Stimulated activated CD4-positive, alpha-beta T cell treated with anti-CD3 and anti-CD28 coated beads, TNF-alpha, amount 100 ng/mL, for 4 hours (primary cell): ENCODE results near the gene CD58.

ENCODE experiments used
- DNase-seq, 3 experiments: peaks; one replicate each; pipeline ENCODE4 v3.0.0-alpha.2; 2020; ENCODE audit warnings: low read depth in 3 of 3

Gene CD58

DNA sequence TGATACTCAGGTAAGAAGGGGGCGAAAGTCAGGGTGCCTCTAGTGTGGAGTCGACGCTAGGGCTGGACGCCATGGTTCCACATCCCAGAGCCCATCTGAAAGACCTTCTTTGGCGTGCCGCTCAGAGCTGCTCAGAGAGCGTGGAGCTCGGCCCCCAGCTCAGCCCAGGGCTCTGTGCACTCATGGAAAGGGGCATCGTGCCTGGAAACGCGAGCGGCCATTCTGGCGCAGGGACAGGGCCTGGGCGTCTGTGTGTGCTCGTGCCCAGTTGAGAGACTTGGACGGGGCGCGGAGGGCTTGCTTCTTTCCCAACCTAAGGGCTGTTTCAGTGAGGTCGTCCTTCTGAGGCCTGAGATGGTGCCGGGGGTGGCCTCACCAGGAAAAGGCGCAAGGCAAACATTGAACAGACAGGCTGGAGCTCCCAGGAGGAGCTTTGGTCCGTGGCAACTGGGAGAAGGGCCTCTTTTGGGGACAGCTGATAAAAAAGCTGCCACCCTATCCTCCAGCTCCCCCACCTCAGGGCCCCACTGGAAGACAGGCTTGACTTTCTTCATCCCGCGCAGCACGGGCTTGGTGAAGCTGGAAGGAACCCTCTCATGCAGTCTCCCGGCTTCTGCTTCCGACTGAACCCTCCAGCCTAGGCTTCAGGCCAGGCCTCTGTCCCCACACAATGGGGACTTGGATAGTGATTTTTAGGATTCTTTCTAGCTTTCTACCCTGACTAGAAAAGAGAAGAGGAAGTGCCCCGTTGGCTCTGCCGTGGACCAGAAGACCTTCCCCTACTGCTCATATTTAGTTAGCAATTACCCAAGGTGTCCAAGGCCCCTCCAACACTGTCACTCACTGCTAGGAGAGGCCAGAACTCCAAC lies 77.1 kb downstream of the CD58 start:
- DNase-seq = no peak

DNA sequence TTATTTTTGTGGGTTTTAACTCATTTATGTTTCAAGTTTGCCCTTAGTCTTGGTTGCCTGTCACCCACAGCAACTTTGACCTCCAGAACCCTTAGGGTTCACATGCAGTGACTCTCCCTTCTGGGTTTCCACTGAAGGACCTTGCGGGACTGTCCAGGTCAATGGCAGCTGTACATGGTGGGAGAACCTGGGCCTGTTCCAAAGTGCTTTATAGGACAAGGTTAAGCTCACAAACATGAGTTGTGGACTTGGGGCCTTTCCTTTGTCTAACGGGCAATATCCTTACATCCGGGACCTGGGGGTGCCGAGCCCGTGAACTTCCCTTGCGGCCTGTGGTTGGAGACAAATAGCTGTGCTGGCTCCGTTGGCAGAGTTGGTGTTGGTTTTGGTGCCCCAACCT lies 77.8 kb downstream of the CD58 start:
- no peak for DNase-seq

DNA sequence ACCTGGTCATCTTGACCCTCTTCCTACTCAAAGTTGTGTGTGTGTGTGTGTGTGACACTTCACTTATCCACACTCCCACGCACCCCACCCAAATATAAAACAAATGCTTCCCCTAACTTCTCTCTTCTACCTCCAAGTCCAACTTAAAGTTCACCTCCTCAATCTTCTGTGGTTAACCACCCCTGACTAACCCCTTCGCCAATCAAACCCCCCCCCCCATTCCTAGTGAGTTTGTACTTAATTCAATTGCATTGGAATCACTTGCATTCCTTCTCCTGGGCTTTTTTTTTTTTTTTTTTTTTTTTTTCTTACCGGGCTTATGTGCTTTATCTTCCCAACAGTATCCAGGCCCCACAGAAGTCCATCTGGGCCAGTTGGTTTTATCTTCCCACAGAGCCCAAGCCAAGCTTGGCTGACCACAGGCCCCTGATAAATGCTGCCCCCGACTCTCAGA lies 78.4 kb downstream of the CD58 start:
- DNase-seq = no peak

DNA sequence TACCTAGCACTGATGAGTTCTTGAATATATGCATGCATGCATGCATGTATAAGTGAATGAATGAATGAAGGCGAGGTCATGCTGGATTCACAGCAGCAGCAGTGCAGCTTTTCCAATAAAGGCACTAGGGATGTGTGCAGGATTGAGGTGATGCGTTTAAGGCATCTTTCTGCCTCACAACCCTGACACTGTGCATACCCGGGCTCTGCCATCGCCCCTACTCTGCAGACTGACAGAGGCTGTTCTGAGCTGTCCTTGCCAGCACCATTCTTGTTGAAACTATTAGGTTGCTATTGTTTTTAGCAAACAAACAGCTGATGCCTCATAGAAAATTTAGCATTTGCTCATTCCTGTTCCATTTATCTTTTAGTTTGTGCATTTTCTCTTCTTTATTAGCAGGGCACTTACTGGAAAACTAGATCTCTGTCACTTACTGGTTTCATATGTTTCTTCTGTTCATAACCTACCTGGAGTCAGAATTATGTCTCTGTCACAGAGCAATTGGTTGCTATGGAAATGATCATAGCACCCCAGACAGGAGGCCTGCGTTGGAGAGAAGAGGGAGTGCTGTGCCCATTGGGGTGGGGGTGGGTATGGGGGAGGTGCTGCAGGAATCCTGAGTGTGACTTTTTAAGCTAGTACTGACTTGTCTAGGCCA lies 79.0 kb downstream of the CD58 start:
- no peak for DNase-seq

DNA sequence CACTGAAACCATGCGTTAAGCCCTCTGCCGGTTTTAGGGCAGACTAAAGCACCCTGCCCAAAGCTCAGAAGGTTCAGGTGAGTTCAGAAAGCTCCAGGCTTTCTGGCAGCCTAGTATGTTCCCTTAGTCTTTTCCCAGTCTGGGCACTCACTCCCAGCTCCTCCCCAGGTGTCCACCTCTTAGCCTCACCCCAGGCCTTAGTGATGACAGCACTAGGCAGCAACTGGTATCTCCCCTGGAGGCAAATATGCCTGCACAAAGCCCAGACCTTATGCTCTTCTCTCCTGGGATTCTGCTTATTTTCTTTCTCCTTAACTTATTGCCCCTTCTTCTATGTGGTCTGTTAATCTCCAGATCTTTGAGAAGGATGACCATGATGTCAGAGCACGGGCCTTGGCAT lies 80.2 kb downstream of the CD58 start:
- DNase-seq = no peak

DNA sequence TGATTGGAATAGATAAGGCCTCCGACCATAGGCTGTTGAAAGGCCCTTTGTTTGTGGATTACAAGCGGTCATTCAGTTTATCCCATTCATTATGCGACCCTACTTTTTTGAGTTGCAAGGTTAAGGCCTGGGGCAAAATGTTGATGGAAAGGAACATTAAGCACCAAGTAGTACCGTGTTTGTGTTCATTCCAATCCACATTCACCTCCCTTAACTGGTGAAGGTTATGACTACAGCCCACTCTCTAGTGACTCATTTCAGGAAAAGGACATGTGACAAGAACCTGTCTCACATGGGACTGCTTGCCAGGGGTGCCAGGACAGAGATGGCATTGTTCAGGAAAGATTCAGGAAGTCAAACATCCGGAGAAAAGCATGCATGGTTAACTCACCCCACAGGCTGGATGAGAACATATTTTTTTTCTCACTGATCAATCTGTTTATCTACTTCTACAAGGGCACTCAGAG lies 81.6 kb downstream of the CD58 start:
- no peak for DNase-seq

DNA sequence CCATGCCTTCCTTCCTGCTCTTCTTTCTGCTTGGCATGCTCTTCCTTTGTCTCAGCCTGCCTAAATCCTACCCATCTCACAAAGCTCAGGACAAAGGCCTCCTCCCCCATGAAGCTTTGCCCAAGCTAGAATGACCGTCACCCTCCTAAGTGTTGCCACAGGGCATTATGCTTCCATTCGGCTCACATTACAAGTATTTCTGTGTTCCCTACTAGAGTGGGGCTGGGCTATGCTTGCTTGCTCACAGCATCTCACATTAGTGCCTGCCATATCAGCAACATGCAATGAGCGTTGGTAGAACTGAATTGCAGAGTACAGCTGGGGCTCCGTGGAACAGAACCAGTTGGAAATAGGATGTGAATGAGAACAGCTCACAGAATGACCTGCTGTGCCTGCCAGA lies 82.8 kb downstream of the CD58 start:
- DNase-seq = no peak

DNA sequence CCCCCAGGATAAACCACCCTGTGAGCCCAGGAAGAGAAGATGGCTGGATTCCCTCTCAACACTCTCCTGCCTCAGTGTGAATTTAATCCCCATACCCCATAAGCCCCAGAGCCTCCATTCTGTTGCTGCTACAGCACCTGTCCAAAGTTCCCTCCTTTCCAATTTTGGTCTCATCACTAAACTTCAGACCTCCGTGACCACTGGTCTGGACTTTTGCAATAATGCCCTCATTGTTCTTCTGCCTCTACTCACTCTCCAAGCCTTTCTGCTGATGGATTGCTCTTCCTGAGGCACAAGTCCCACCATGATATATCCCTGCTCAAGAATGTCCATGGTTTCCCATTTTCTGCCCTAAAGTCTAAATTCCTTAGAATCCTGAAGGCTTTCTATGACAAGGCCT lies 83.2 kb downstream of the CD58 start:
- no peak for DNase-seq

DNA sequence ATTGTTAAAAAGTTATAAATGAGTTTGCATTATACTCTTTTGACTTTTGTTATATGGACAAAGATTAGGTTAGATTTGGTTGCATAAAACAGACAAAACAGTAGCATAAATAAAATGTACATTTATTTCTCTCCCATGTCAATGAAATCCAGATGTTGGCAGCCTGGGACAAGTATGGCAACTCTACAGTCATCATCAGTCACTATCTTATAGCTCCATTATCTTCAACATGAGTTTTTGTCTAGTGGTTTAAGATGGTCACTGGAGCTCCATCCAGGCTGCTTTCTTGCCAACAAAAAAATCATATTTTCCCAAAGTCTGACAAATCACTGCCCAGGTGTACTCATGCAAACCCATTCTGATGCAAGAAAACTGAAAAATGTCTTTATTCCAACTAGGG lies 83.8 kb downstream of the CD58 start:
- DNase-seq = no peak

DNA sequence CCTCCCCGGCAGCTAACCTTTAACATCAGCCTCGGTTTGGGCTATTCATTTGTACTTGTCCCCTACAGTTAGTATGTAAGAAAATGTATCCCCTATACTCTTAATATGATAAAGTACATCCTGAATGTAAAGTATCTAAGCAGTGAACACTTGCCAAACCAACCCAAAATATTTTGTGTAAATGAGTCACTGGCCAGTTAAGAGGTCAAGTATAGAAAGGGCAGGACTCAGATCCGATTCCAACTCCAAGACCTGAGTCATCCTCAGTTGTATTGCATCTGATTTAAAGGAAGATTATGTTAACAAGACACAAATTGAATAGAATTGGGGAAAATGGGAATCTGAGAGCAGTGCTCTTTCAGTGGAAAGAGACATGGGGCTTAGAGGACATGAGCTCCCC lies 84.4 kb downstream of the CD58 start:
- no peak for DNase-seq

DNA sequence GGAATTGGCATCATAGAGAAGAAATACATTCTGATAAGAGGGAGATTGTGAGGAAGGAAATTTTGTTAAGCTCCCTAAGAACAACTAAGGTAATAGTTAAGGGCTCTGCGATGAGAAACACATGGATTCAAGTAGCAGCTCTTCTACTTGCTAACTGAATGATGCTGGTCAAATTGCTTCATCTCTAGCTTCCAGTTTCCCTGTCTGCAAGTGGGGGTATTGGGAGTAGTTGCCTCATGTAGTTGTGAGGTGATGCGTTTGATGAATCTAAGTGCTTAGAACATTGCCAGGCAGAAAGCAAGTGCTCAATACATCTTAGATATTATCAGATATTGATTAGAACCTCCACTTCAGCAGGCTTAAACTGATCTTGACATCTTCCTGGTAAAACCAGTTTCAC lies 84.8 kb downstream of the CD58 start:
- DNase-seq = no peak

DNA sequence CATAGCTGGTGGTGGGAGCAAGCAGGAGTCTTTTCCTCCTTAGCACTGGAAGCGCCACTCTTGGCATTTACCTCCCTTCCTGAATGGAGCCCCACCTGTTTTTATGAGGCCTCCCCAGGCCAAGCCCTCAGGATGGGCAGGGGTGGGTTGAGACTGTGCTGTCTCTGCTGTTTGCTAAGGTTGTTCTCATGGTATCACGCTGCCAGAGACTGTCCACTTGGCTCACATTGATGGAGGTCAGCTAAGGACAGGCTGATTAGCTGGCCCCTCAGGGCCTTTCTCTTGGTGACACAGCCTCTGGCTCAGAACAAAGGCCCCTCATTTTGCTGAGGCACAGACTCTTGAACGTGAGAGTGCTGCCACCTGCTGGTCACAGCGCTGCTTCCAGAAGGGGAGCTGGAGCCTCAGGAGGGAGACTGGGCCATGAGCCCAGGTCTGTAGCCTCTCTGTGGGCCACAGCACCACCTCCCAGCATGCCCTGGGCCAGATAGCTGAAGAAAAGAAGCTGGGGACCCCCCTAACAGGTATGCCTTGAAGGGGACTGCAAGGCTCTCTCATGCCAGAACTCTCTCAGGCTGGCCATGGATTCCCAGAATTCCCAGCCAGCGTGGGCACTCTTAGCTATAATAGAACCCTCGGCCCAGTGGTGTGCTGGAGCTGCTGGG lies 85.6 kb downstream of the CD58 start:
- peak; percentile 74 to 82 (median 80) for DNase-seq

DNA sequence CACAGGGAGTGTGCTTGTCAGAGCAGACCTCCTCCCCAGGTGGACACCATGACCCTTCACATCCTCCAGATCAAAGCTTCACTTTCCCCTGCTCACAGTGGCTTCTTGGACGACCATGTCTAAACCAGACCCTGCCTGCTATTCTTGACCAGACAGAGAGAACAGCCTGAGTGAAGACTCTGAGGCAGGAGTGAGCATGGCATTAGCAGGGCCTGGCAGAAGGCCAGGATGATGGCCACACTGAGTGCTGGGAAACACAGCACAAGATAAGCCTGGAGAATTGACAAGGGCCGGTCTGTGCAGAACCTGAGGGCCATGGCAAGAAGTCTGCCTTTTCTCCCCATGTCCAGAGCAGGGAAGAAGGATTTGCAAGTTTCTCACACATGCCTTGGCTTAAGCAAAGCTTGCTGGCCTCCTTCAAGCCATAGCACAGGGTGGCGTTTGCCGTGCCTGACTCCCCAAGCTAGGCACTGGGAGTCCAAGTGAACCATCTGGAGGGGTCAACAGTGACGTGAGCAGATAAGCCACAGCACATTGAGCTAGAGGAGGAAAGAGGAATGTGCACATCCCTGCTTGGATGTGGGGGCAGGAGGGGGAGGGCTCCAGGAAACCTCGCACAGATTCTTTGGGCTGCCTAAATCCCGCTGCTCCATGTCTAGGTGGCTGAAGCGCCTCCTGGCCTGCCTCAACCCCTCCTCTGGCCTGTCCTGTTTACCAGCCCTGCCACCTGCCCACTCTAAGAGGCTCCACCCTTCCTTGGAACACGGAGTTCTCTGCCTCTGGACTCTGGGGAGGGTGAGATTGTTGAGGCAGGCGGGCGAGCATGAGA lies 87.1 kb downstream of the CD58 start:
- DNase-seq = no peak

DNA sequence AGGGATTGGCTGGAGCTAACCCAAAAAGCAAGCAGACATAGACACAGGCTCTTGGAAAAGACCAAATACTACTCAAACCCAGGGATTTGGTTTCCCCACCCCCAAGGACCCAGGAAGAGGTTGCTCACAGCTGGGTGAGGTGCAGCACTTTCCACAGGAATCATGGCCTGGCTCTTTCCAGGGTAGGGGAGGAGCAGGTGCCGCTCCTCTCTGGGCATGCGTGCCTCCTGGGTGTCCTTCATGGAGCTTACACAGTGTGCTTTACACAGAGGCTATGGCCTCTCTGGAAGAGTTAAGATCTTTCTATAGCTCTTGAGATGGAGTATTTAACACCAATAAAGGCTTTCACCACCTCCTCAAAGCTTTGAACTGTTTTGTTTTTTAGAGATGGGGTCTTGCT lies 88.3 kb downstream of the CD58 start:
- no peak for DNase-seq

DNA sequence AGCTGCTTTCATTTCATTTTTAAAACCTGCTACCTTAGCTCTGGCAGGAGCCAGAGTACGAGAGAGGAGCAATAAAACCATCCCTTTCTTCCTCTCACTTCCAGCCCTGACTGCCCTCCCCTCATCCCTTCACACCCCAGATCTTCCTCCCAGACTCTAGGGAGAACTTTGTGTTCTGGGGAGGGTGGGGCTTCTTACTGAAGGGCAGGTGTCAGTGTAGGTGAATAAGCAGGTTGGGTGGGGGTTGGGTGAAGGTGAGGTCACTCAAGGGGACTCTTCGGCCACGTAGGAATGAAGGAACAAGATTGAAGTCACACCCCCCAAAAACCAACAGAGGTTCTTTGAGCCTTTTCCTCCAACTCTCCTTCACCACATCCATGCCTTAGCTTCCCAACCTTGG lies 88.9 kb downstream of the CD58 start:
- DNase-seq = no peak

DNA sequence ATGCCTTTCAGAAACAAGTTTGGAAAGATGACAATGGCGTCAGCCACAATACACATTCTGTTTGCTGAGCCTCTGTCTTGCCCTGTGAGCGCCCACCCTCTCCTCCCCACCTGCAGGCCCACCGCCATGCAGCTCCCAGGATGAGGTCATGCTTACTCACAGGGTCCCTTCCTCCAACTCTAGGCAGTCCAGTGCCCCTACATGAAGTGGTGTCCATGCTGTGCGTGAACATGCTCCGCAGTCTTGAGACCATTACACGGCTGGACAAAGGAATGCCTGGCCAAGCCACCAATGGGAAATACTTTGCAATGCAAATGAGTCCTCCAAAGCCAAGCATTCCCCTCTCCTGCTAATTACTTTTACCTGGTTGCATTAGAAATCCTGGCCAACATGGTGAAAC lies 92.2 kb downstream of the CD58 start:
- no peak for DNase-seq

DNA sequence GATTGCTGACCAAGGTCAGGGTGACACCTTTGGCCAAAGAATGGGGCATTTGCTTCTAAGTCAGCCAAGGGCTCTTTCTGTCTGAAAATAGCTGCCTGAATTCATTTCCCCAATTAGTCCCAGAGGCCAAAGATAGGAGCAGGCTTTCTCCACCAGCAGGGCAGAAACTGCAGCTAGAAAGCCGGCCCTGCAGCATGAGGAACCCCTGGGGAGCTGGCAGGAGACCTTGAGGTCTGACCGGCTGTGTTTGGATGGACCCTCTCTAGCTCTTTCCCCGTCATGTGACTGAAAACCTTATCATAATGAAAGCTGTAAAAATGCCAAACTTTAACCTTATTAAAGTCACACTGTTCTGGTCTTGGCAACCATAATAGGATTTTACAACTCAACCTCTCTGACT lies 93.4 kb downstream of the CD58 start:
- DNase-seq = no peak

DNA sequence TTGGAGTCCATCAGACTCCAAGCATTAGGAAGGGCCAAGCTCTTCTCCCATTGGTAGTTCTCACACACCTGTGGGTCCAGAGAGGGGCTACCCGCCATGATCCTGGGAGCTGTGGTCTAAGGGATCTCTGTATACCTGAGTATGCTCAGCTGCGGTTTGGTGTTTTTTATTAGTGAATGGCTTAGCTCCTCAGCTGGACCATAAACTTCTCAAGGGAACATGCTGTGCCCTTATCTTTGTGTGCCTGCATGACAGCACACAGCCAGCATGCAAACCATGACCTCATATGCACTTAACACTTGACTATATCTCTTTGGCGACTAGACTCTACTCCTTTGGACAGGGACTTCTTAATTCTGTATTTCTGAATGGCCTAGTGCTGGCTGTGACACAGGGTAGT lies 94.5 kb downstream of the CD58 start:
- DNase-seq = no peak

DNA sequence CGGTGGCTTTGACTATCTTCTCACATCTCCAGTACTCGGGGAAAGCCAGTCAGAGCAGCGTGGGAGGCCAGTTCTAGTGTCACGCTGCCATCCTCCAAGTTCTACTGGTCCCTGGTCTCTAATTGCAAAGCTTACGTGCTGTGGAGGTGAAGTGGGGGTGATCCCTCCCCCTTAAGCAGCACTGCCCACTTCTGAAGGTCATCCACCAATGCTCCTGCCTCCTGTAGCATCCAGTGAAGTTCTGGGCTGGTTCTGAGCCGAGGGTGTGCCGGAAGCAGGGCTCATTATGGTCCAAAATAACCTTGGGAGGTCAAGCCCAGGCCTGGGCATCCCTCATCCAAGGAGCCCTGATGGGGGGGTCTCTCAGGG lies 95.0 kb downstream of the CD58 start:
- no peak for DNase-seq

DNA sequence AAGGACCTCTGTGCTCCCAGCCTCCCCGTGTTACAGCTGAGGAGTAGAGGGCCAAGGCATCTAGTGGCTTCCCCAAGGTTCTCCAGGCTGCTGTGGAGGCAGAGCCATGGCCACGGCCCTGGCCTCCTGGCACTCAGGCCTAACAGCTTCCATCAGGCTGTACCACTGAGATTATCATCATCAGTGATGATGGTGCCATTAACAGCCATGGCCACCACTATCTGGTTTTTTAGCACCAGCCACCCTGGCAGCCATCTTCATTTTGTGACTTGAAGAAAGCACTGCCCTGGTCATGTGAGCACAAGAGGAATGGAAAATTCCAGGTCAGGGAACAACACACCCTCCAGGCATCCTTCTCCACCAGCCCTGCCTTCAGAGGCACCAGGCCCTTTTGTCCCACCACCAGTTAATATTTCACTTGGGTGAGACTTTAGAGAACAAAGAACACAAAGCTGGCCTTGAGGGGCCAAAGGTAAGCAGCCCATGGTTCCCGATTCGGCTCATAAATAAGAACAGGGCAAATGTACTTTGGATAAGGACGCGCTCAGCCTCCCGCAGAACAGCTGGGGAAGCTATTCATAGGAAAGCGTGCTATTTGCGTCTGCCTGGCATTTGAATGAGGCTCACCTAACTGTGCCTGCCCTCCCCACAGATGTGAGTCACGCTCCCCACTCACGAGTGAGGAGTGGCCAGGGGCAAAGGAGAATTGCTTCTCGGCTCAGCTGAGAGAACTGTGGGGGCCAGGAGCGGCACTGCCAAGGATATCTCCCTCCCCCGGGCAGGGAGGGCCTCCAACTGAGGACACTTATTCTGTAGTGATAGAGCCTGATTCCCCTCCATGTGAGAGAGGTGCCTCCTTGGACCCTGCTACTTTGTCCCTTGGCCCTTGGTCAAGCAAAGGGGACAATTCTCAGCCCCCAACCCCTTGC lies 95.6 kb downstream of the CD58 start:
- DNase-seq = no peak

DNA sequence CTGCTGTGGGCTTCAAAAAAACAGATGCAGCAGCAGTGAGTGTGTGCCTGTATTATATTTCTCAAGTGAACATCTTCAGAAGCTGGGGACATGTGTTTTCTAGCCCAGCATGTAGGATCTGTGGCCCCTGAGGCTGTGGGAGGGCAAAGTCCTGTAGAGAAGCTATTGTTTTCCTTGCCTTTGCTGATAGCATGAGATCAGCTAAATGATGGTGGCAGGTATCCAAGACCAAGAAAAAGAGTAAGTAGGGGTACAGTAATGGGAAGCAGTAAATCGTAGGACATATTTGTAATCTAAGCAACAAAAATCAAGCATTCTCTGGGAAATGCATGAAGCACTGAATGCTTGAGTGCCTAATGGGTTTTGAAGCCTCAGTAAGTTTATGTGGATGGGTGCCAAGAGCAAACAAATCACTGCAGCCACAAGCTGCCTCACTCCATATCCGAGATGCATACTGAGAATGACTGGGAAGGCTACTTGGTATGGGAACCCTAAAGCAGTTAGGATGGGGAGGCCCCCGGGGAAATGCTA lies 98.3 kb downstream of the CD58 start:
- no peak for DNase-seq
